Measurements from ENCODE around the gene SLC24A4. TPM values are rescaled to one million over a fixed set of nuclear protein-coding genes. Genes with fewer than 3 reads are reported as not detected.

The SLC24A4 gene
- total RNA-seq, 1 experiment from 2014 or later, result not detected

GRCh38 chr14:92407410-92407809 is 84.4 kb downstream of the SLC24A4 start:
- Mint-ChIP-seq H3K36me3 (ENCODE audit: insufficient read depth, unreplicated experiment) (no peaks in the 10 kb centered on the region), H3K4me3 (ENCODE audit: low read depth, unreplicated experiment) (no peak overlapping the region), H3K27me3 (ENCODE audit: unreplicated experiment) (peaks cover 77% of the 10 kb centered on the region), H3K27ac (ENCODE audit: unreplicated experiment) (no peak overlapping the region), H3K4me1 (ENCODE audit: low read depth, unreplicated experiment) (no peaks in the 10 kb centered on the region), H3K9me3 (ENCODE audit: low read depth, unreplicated experiment) (peaks cover 3% of the 10 kb centered on the region)
- intact Hi-C loops (cut with micrococcal nuclease; ENCODE audit: unreplicated experiment), result no loop called here
- no peak for DNase-seq
- BruUV-seq (replicated peaks), result no TSS peak
- no peak for TF ChIP-seq CTCF (IDR thresholded peaks at IDR 0.05; ENCODE audit: unreplicated experiment)
- CTCF ChIA-PET, result no interaction called here

- no peaks in the 10 kb centered on the region for H3K4me1 Mint-ChIP-seq (ENCODE audit: low read depth, unreplicated experiment)
- H3K9me3 Mint-ChIP-seq (ENCODE audit: low read depth, unreplicated experiment), result peaks cover 3% of the 10 kb centered on the region
Measured at GRCh38 chr14:92409043-92409442, 86.1 kb downstream of the SLC24A4 start.

DNA sequence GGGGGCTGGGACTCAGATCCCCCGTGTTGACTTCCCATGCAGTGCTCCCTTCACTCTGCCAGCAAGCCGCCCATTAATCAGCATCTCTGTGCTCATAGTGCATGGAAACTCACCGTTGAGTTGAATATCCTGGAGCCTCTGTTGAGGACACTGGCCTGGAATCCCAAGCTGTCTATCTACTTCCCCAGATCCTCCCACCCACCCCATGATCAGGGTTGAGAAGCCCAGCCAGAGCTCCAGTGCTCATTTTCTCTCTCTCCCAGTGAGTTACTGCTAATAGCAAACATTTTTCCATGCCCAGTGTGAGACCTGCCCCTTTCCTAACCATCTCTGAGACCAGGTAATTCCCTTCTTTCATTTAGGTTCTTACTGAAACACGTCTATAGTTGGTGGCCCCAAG is 88.2 kb downstream of the SLC24A4 start:
- Mint-ChIP-seq H3K9me3 (ENCODE audit: low read depth, unreplicated experiment) (peaks cover 3% of the 10 kb centered on the region), H3K4me3 (ENCODE audit: low read depth, unreplicated experiment) (no peak overlapping the region), H3K4me1 (ENCODE audit: low read depth, unreplicated experiment) (no peaks in the 10 kb centered on the region), H3K27ac (ENCODE audit: unreplicated experiment) (no peak overlapping the region), H3K36me3 (ENCODE audit: insufficient read depth, unreplicated experiment) (no peaks in the 10 kb centered on the region), H3K27me3 (ENCODE audit: unreplicated experiment) (peaks cover 94% of the 10 kb centered on the region)
- BruUV-seq (replicated peaks), result no TSS peak
- no peak for TF ChIP-seq CTCF (IDR thresholded peaks at IDR 0.05; ENCODE audit: unreplicated experiment)
- DNase-seq, result no peak
- CTCF ChIA-PET, result no interaction called here
- intact Hi-C loops (cut with micrococcal nuclease; ENCODE audit: unreplicated experiment), result no loop called here

More at GRCh38 chr14:92409043-92409442, 86.1 kb downstream of the SLC24A4 start:
- CTCF ChIA-PET, result interaction anchor here (0.5 kb wide), 1 partner anchor 86 kb away, joined by 4 read pairs; no protein-coding TSS in a partner anchor
- DNase-seq, result no peak
- H3K27ac Mint-ChIP-seq (ENCODE audit: unreplicated experiment), result no peak overlapping the region
- TF ChIP-seq CTCF (IDR thresholded peaks at IDR 0.05; ENCODE audit: unreplicated experiment), result no peak
- peaks cover 86% of the 10 kb centered on the region for H3K27me3 Mint-ChIP-seq (ENCODE audit: unreplicated experiment)
- no peaks in the 10 kb centered on the region for H3K36me3 Mint-ChIP-seq (ENCODE audit: insufficient read depth, unreplicated experiment)
- intact Hi-C loops (cut with micrococcal nuclease; ENCODE audit: unreplicated experiment), result no loop called here
- H3K4me3 Mint-ChIP-seq (ENCODE audit: low read depth, unreplicated experiment), result no peak overlapping the region
- BruUV-seq (replicated peaks), result no TSS peak

GRCh38 chr14:92411941-92412340 is 89.0 kb downstream of the SLC24A4 start:
- Mint-ChIP-seq H3K27ac (ENCODE audit: unreplicated experiment) (no peak overlapping the region), H3K9me3 (ENCODE audit: low read depth, unreplicated experiment) (peaks cover under 1% of the 10 kb centered on the region), H3K27me3 (ENCODE audit: unreplicated experiment) (peaks cover 90% of the 10 kb centered on the region), H3K4me1 (ENCODE audit: low read depth, unreplicated experiment) (no peaks in the 10 kb centered on the region), H3K4me3 (ENCODE audit: low read depth, unreplicated experiment) (no peak overlapping the region), H3K36me3 (ENCODE audit: insufficient read depth, unreplicated experiment) (no peaks in the 10 kb centered on the region)
- intact Hi-C loops (cut with micrococcal nuclease; ENCODE audit: unreplicated experiment), result no loop called here
- no peak for DNase-seq
- TF ChIP-seq CTCF (IDR thresholded peaks at IDR 0.05; ENCODE audit: unreplicated experiment), result no peak
- CTCF ChIA-PET, result no interaction called here
- no TSS peak for BruUV-seq (replicated peaks)
